K562 (cell line): ENCODE measurements around the gene TTC39A. TPM values are rescaled to one million over a fixed set of nuclear protein-coding genes. Genes with fewer than 3 reads are reported as not detected.
A peak's percentile ranks its signal among the peaks of the same experiment; 100 is the strongest.

ENCODE experiments used
- ATAC-seq: fragments of 200-7000 bp; cut with Tn5 transposase; 3 replicates; pipeline ENCODE4 v1.9.1; 2020; ENCODE audit warnings: moderate library complexity
- BruUV-seq: library from RNA; stranded (reverse); fragments of 400-500 nt; replicated peaks from 2 replicates; lab custom pipeline; 2021; lab: Mats Ljungman, UMichigan
- CTCF ChIA-PET: fragments of 300-600 bp; formaldehyde crosslinking; extraction: SDS; loops from one replicate; lab custom pipeline; 2021; ENCODE audit warnings: low intra/inter-chr PET ratio; lab: Yijun Ruan, JAX
- POLR2A ChIA-PET: fragments of 300-600, 350-650 bp; sonication (Branson Sonifier 250); formaldehyde crosslinking; extraction: SDS; loops from one replicate; lab custom pipeline; 2021; ENCODE audit warnings: antibody characterized with exemption, inconsistent platforms; lab: Yijun Ruan, JAX
- DNase-seq, 4 experiments: peaks; one replicate each; pipeline versions ENCODE4 v3.0.0 to v3.0.0-alpha.2; 2011 to 2018; ENCODE audit warnings: low spot score in 3 of 4, mixed read lengths in 3 of 4; ENCODE audit errors: extremely low read depth in 1 of 4
- FAIRE-seq: peaks from 2 replicates; lab custom pipeline; 2011; peaks lifted over from hg19 to GRCh38; lab: Jason Lieb, UNC
- H2AFZ ChIP-seq: 2 replicates; pipeline ENCODE4 v1.6.0; 2011; ENCODE audit warnings: low read depth, low read length, control low read depth, inconsistent platforms
- H3K27ac ChIP-seq: fragments of 200-600 bp; 3 replicates; pipeline ENCODE4 v1.8.0; 2011; ENCODE audit warnings: low read depth, mild to moderate bottlenecking, control low read depth, inconsistent platforms, low read length, moderate library complexity, mixed read lengths; ENCODE audit errors: extremely low read depth
- H3K27me3 ChIP-seq, 2 experiments: fragments of 300-600 bp in 1 of 2; 2 replicates in 1 of 2; 3 replicates in 1 of 2; pipeline versions ENCODE4 v1.6.0 to v1.8.0; 2011; ENCODE audit warnings: inconsistent platforms in 2 of 2, low read length in 2 of 2, mild to moderate bottlenecking in 1 of 2, mixed read lengths in 1 of 2, moderate library complexity in 1 of 2; ENCODE audit not compliant: control insufficient read depth in 2 of 2, insufficient read depth in 2 of 2
- H3K36me3 ChIP-seq: fragments of 300-600 bp; 3 replicates; pipeline ENCODE4 v1.8.0; 2011; ENCODE audit warnings: mild to moderate bottlenecking, low read length, inconsistent platforms; ENCODE audit not compliant: control insufficient read depth, insufficient read depth
- H3K4me1 ChIP-seq, 2 experiments: fragments of 200-600 bp in 1 of 2; replicated peaks in 1 of 2; 2 replicates in 1 of 2; 3 replicates in 1 of 2; pipeline versions ENCODE4 v1.5.1 to v1.8.0; 2011; ENCODE audit warnings: inconsistent platforms in 2 of 2, low read length in 2 of 2, mild to moderate bottlenecking in 1 of 2, mixed read lengths in 1 of 2, moderate library complexity in 1 of 2; ENCODE audit not compliant: control insufficient read depth in 2 of 2, insufficient read depth in 2 of 2
- H3K4me2 ChIP-seq: 2 replicates; pipeline ENCODE4 v1.6.1; 2011; ENCODE audit warnings: low read length, control low read depth, inconsistent platforms, mixed read lengths; ENCODE audit not compliant: insufficient read depth
- H3K4me3 ChIP-seq: fragments of 200-600 bp; sonication (generic), shearing (Covaris generic); 2 replicates; pipeline ENCODE4 v1.5.1; 2016; ENCODE audit warnings: control low read depth, inconsistent platforms
- H3K79me2 ChIP-seq: fragments of 200-600 bp; 3 replicates; pipeline ENCODE4 v1.8.0; 2011; ENCODE audit warnings: low read length, inconsistent platforms; ENCODE audit not compliant: control insufficient read depth, insufficient read depth
- H3K9ac ChIP-seq, 2 experiments: 2 replicates each; pipeline versions ENCODE4 v1.6.0 to v1.6.1; 2011; ENCODE audit warnings: low read depth in 2 of 2, low read length in 2 of 2, control low read depth in 1 of 2, inconsistent platforms in 1 of 2, mild to moderate bottlenecking in 1 of 2, mixed read lengths in 1 of 2; ENCODE audit not compliant: insufficient read depth in 1 of 2
- H3K9me1 ChIP-seq: one replicate; pipeline ENCODE4 v1.6.0; 2011; ENCODE audit warnings: inconsistent platforms, mild to moderate bottlenecking, low read length, moderate library complexity; ENCODE audit not compliant: control insufficient read depth, insufficient read depth
- H3K9me3 ChIP-seq: replicated peaks from 2 replicates; pipeline ENCODE4 v1.5.1; 2011; ENCODE audit warnings: low read depth, low read length, inconsistent platforms; ENCODE audit not compliant: control insufficient read depth, insufficient read depth
- H4K20me1 ChIP-seq: replicated peaks from 2 replicates; pipeline ENCODE4 v1.6.1; 2011; ENCODE audit warnings: low read length, inconsistent platforms, mixed read lengths; ENCODE audit not compliant: control insufficient read depth, insufficient read depth
- CHD2 ChIP-seq: IDR thresholded peaks from 2 replicates; pipeline ENCODE4 v1.6.1; 2011; ENCODE audit warnings: low read depth, low read length
- CTBP1 ChIP-seq: fragments of 450-650 bp; IDR thresholded peaks from 2 replicates; pipeline ENCODE4 v1.6.1; 2016; ENCODE audit warnings: borderline replicate concordance
- JUND ChIP-seq, 2 experiments: IDR thresholded peaks; 2 replicates in 1 of 2; 3 replicates in 1 of 2; pipeline ENCODE4 v1.6.1; 2011; ENCODE audit warnings: borderline replicate concordance in 2 of 2, low read depth in 2 of 2, low read length in 2 of 2, improper control_type of control experiment in 1 of 2, missing biosample characterization in 1 of 2, missing genetic modification characterization in 1 of 2, missing genetic modification reagents in 1 of 2
- RAD21 ChIP-seq, 2 experiments: fragments of 250-450 bp in 1 of 2; fragments of 450-650 bp in 1 of 2; sonication (Bioruptor Pico) in 1 of 2; formaldehyde crosslinking in 1 of 2; IDR thresholded peaks in 1 of 2; conservative IDR thresholded peaks in 1 of 2; 2 replicates each; pipeline versions ENCODE4 v1.4.0 to v1.8.0; 2020 to 2022; ENCODE audit warnings: mild to moderate bottlenecking in 2 of 2, moderate library complexity in 1 of 2
- ZNF584 ChIP-seq: fragments of 200-800 bp; sonication (Bioruptor generic); IDR thresholded peaks from 2 replicates; pipeline ENCODE4 v1.6.1; 2016; ENCODE audit warnings: low read depth, mild to moderate bottlenecking, missing genetic modification characterization, missing compliant biosample characterization
- ZZZ3 ChIP-seq: fragments of 450-650 bp; IDR thresholded peaks from 2 replicates; pipeline ENCODE4 v1.6.1; 2016; ENCODE audit warnings: antibody characterized with exemption, mild to moderate bottlenecking, moderate library complexity
- WGBS: fragments of 100-300 bp; shearing (Covaris generic); methylation state at CpG from one replicate; pipeline ENCODE4 v1.1.6; 2016; ENCODE audit warnings: low coverage, mixed read lengths; ENCODE audit not compliant: insufficient coverage; ENCODE audit errors: missing lambda C conversion rate; 5-methylcytosine and 5-hydroxymethylcytosine counted together
- in situ Hi-C: fragments of 300-500 bp; cut with MboI; formaldehyde crosslinking; loops from 4 replicates; pipeline ENCODE4 v1.15.0; 2018; ENCODE audit warnings: inconsistent platforms, mixed read lengths
- intact Hi-C: fragments of 100-400 bp; cut with micrococcal nuclease; formaldehyde crosslinking; loops from 2 replicates; pipeline ENCODE4 v1.14.2; 2022
- polyA plus RNA-seq, 8 experiments: library from polyadenylated mRNA; depleted of rRNA in 4 of 8; stranded (reverse) in 5 of 8; unstranded in 3 of 8; fragments of >200 nt; fragmentation: Nextera tagmentation in 2 of 8; fragmentation: Illumina TruSeq in 1 of 8; extraction: Ambion mirVana in 2 of 8; extraction: Trizol in 1 of 8; gene quantifications; 2 replicates each; pipeline versions ENCODE4 v1.2.1 to v1.2.3, GENCODE V29; 2011 to 2014; ENCODE audit warnings: inconsistent platforms in 1 of 8, missing spikeins in 1 of 8
- total RNA-seq, 7 experiments: library from RNA; depleted of rRNA in 6 of 7; stranded (reverse); fragments of >200 nt in 6 of 7; fragmentation: Illumina TruSeq in 2 of 7; extraction: Trizol in 2 of 7; gene quantifications; 2 replicates each; pipeline versions ENCODE4 v1.2.1 to v1.2.3, GENCODE V29; 2011 to 2021; ENCODE audit warnings: low replicate concordance in 1 of 7
- TF ChIP-seq, protein P1 (sequence below), 3 experiments: IDR thresholded peaks in 2 of 3; conservative IDR thresholded peaks in 1 of 3; 2 replicates each; pipeline ENCODE4 v1.5.1; 2011 to 2012; ENCODE audit warnings: low read length in 3 of 3, mild to moderate bottlenecking in 3 of 3, control low read depth in 2 of 3, improper control_type of control experiment in 1 of 3, inconsistent platforms in 1 of 3, low read depth in 1 of 3, mixed read lengths in 1 of 3, moderate library complexity in 1 of 3; ENCODE audit not compliant: insufficient read depth in 2 of 3

TTC39A gene
- total and polyA plus RNA-seq, 9 of the 15 experiments (the other 6 are each of a cell fraction or from before 2014, with no cell fraction given), result 0.18 to 0.82 (median 0.35) TPM

DNA sequence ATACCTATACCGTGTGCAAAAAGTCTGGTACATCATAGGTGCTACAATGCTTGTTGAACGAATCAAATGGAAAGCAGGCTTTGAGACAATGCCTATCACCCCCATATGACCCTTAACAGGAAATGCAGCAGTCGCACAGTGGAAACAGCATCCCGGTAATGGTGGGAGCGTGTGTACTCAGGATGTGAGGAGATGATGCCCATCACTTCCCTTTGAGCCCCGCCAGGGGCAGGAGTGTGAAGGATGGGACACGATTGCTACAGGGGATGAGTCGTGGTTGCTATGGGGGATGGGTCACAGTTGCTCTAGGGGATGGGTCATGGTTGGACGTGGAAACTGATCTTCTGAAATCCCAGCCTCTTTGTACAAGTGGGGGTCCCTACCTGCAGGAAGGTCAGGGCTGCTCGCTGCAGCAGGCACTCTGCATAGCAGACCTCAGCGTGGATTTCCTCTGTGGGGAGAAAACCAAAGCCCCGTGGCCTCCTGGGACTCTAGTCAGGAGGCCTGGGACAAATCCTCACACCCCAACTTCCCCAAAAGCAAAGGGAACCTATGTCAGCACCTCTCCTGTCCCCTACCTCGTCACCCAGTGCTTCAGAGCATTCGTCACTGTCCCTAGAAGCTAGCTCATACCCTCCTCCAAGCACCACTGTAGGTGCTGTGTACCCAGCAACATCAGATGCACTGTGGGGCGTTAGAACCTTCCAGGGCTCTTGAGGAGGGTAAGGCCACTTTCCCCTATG lies 19.3 kb downstream of the TTC39A start:
- Histone ChIP-seq H2AFZ (no peak overlapping the region; the same call in 1 of the 2 replicates), H3K4me3 (no peak overlapping the region), H3K9ac (peak overlapping the region in 1 of 2 experiments; percentile 19; a peak in 1 of 4 replicates), H3K36me3 (no peaks in the 10 kb centered on the region), H3K9me3 (no peaks in the 10 kb centered on the region; the same call in 1 of the 2 replicates)
- intact Hi-C loops, result no loop called here
- FAIRE-seq, result no peak
- ChIA-PET CTCF (no interaction called here), POLR2A (interaction anchor here (1.0 to 1.1 kb wide), 2 partner anchors 14 to 15 kb away, joined by 3 to 4 read pairs; no protein-coding TSS in a partner anchor)
- TF ChIP-seq ZZZ3 (no peak), RAD21 (CRISPR knock-in tag; conservative IDR thresholded peaks at IDR 0.05 in 1 of 2, IDR thresholded peaks at IDR 0.05 in 1 of 2) (0 out of 4 replicates have a peak, but pooled peaks of 1 of the 2 experiments have one; percentile 10), CHD2 (0 out of 2 replicates have a peak, but pooled peaks have one; percentile 12), ZNF584 (CRISPR knock-in tag) (no peak), CTBP1 (peak; percentile 38; the same call in 1 of the 2 replicates), JUND (IDR thresholded peaks at IDR 0.05; ENCODE audit: borderline replicate concordance, low read depth, low read length) (0 out of 2 replicates have a peak, but pooled peaks have one; percentile 25), JUND (tag; IDR thresholded peaks at IDR 0.05; ENCODE audit: borderline replicate concordance, low read depth, low read length) (no peak)
- TF ChIP-seq, protein P1, sequence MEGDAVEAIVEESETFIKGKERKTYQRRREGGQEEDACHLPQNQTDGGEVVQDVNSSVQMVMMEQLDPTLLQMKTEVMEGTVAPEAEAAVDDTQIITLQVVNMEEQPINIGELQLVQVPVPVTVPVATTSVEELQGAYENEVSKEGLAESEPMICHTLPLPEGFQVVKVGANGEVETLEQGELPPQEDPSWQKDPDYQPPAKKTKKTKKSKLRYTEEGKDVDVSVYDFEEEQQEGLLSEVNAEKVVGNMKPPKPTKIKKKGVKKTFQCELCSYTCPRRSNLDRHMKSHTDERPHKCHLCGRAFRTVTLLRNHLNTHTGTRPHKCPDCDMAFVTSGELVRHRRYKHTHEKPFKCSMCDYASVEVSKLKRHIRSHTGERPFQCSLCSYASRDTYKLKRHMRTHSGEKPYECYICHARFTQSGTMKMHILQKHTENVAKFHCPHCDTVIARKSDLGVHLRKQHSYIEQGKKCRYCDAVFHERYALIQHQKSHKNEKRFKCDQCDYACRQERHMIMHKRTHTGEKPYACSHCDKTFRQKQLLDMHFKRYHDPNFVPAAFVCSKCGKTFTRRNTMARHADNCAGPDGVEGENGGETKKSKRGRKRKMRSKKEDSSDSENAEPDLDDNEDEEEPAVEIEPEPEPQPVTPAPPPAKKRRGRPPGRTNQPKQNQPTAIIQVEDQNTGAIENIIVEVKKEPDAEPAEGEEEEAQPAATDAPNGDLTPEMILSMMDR (IDR thresholded peaks at IDR 0.05 in 2 of 3, conservative IDR thresholded peaks at IDR 0.05 in 1 of 3; ENCODE audit: insufficient read depth in 2 of 3, low read depth in 1 of 3, low read length in 3 of 3), result peak; percentile 8 to 26 (median 24); a peak in 2 of 6 replicates
- TF ChIP-seq, all 486 proteins: peak for 5
- no peak overlapping the region for H3K27ac ChIP-seq
- 30% methylated on average over 15 of the region's 15 CpGs for WGBS
- H3K4me1 ChIP-seq, result peaks cover 12 to 23% of the 10 kb centered on the region in 2 experiments; a peak in 4 of 5 replicates
- ATAC-seq (0 out of 3 replicates have a peak, but pooled peaks have one; percentile 9), DNase-seq (peak in 2 of 4 experiments; percentile 40 to 42)
- no peaks in the 10 kb centered on the region for H4K20me1 ChIP-seq
- no peaks in the 10 kb centered on the region for H3K9me1 ChIP-seq
- no peak overlapping the region for H3K4me2 ChIP-seq
- no peaks in the 10 kb centered on the region for H3K79me2 ChIP-seq
- no peaks in the 10 kb centered on the region for H3K27me3 ChIP-seq
- BruUV-seq, result no TSS peak
- in situ Hi-C loops, result no loop called here
